K562 (cell line): ENCODE data around the gene GPR139. TPM values are rescaled to one million over a fixed set of nuclear protein-coding genes. Genes with fewer than 3 reads are reported as not detected.

Experiments
- ATAC-seq: fragments of 200-7000 bp; cut with Tn5 transposase; 3 replicates; pipeline ENCODE4 v1.9.1; 2020; ENCODE audit warnings: moderate library complexity
- BruUV-seq: library from RNA; stranded (reverse); fragments of 400-500 nt; replicated peaks from 2 replicates; lab custom pipeline; 2021; lab: Mats Ljungman, UMichigan
- CTCF ChIA-PET: fragments of 300-600 bp; formaldehyde crosslinking; extraction: SDS; loops from one replicate; lab custom pipeline; 2021; ENCODE audit warnings: low intra/inter-chr PET ratio; lab: Yijun Ruan, JAX
- POLR2A ChIA-PET: fragments of 300-600, 350-650 bp; sonication (Branson Sonifier 250); formaldehyde crosslinking; extraction: SDS; loops from one replicate; lab custom pipeline; 2021; ENCODE audit warnings: antibody characterized with exemption, inconsistent platforms; lab: Yijun Ruan, JAX
- DNase-seq, 4 experiments: peaks; one replicate each; pipeline versions ENCODE4 v3.0.0 to v3.0.0-alpha.2; 2011 to 2018; ENCODE audit warnings: low spot score in 3 of 4, mixed read lengths in 3 of 4; ENCODE audit errors: extremely low read depth in 1 of 4
- FAIRE-seq: peaks from 2 replicates; lab custom pipeline; 2011; peaks lifted over from hg19 to GRCh38; lab: Jason Lieb, UNC
- H2AFZ ChIP-seq: 2 replicates; pipeline ENCODE4 v1.6.0; 2011; ENCODE audit warnings: low read depth, low read length, control low read depth, inconsistent platforms
- H3K27ac ChIP-seq: fragments of 200-600 bp; 3 replicates; pipeline ENCODE4 v1.8.0; 2011; ENCODE audit warnings: low read depth, mild to moderate bottlenecking, control low read depth, inconsistent platforms, low read length, moderate library complexity, mixed read lengths; ENCODE audit errors: extremely low read depth
- H3K27me3 ChIP-seq, 2 experiments: fragments of 300-600 bp in 1 of 2; 2 replicates in 1 of 2; 3 replicates in 1 of 2; pipeline versions ENCODE4 v1.6.0 to v1.8.0; 2011; ENCODE audit warnings: inconsistent platforms in 2 of 2, low read length in 2 of 2, mild to moderate bottlenecking in 1 of 2, mixed read lengths in 1 of 2, moderate library complexity in 1 of 2; ENCODE audit not compliant: control insufficient read depth in 2 of 2, insufficient read depth in 2 of 2
- H3K36me3 ChIP-seq: fragments of 300-600 bp; 3 replicates; pipeline ENCODE4 v1.8.0; 2011; ENCODE audit warnings: mild to moderate bottlenecking, low read length, inconsistent platforms; ENCODE audit not compliant: control insufficient read depth, insufficient read depth
- H3K4me1 ChIP-seq, 2 experiments: fragments of 200-600 bp in 1 of 2; replicated peaks in 1 of 2; 2 replicates in 1 of 2; 3 replicates in 1 of 2; pipeline versions ENCODE4 v1.5.1 to v1.8.0; 2011; ENCODE audit warnings: inconsistent platforms in 2 of 2, low read length in 2 of 2, mild to moderate bottlenecking in 1 of 2, mixed read lengths in 1 of 2, moderate library complexity in 1 of 2; ENCODE audit not compliant: control insufficient read depth in 2 of 2, insufficient read depth in 2 of 2
- H3K4me2 ChIP-seq: 2 replicates; pipeline ENCODE4 v1.6.1; 2011; ENCODE audit warnings: low read length, control low read depth, inconsistent platforms, mixed read lengths; ENCODE audit not compliant: insufficient read depth
- H3K4me3 ChIP-seq: fragments of 200-600 bp; sonication (generic), shearing (Covaris generic); 2 replicates; pipeline ENCODE4 v1.5.1; 2016; ENCODE audit warnings: control low read depth, inconsistent platforms
- H3K79me2 ChIP-seq: fragments of 200-600 bp; 3 replicates; pipeline ENCODE4 v1.8.0; 2011; ENCODE audit warnings: low read length, inconsistent platforms; ENCODE audit not compliant: control insufficient read depth, insufficient read depth
- H3K9ac ChIP-seq, 2 experiments: 2 replicates each; pipeline versions ENCODE4 v1.6.0 to v1.6.1; 2011; ENCODE audit warnings: low read depth in 2 of 2, low read length in 2 of 2, control low read depth in 1 of 2, inconsistent platforms in 1 of 2, mild to moderate bottlenecking in 1 of 2, mixed read lengths in 1 of 2; ENCODE audit not compliant: insufficient read depth in 1 of 2
- H3K9me1 ChIP-seq: one replicate; pipeline ENCODE4 v1.6.0; 2011; ENCODE audit warnings: inconsistent platforms, mild to moderate bottlenecking, low read length, moderate library complexity; ENCODE audit not compliant: control insufficient read depth, insufficient read depth
- H3K9me3 ChIP-seq: replicated peaks from 2 replicates; pipeline ENCODE4 v1.5.1; 2011; ENCODE audit warnings: low read depth, low read length, inconsistent platforms; ENCODE audit not compliant: control insufficient read depth, insufficient read depth
- H4K20me1 ChIP-seq: replicated peaks from 2 replicates; pipeline ENCODE4 v1.6.1; 2011; ENCODE audit warnings: low read length, inconsistent platforms, mixed read lengths; ENCODE audit not compliant: control insufficient read depth, insufficient read depth
- CBX1 ChIP-seq: sonication (generic); IDR thresholded peaks from 2 replicates; pipeline ENCODE4 v1.6.1; 2016; ENCODE audit warnings: antibody characterized with exemption, low read depth, mild to moderate bottlenecking
- NFYB ChIP-seq: IDR thresholded peaks from 2 replicates; pipeline ENCODE4 v1.6.1; 2011; ENCODE audit warnings: mild to moderate bottlenecking, moderate library complexity; ENCODE audit not compliant: insufficient read length; ENCODE audit errors: extremely low read depth
- WGBS: fragments of 100-300 bp; shearing (Covaris generic); methylation state at CpG from one replicate; pipeline ENCODE4 v1.1.6; 2016; ENCODE audit warnings: low coverage, mixed read lengths; ENCODE audit not compliant: insufficient coverage; ENCODE audit errors: missing lambda C conversion rate; 5-methylcytosine and 5-hydroxymethylcytosine counted together
- in situ Hi-C: fragments of 300-500 bp; cut with MboI; formaldehyde crosslinking; loops from 4 replicates; pipeline ENCODE4 v1.15.0; 2018; ENCODE audit warnings: inconsistent platforms, mixed read lengths
- intact Hi-C: fragments of 100-400 bp; cut with micrococcal nuclease; formaldehyde crosslinking; loops from 2 replicates; pipeline ENCODE4 v1.14.2; 2022
- polyA plus RNA-seq, 8 experiments: library from polyadenylated mRNA; depleted of rRNA in 4 of 8; stranded (reverse) in 5 of 8; unstranded in 3 of 8; fragments of >200 nt; fragmentation: Nextera tagmentation in 2 of 8; fragmentation: Illumina TruSeq in 1 of 8; extraction: Ambion mirVana in 2 of 8; extraction: Trizol in 1 of 8; gene quantifications; 2 replicates each; pipeline versions ENCODE4 v1.2.1 to v1.2.3, GENCODE V29; 2011 to 2014; ENCODE audit warnings: inconsistent platforms in 1 of 8, missing spikeins in 1 of 8
- total RNA-seq, 7 experiments: library from RNA; depleted of rRNA in 6 of 7; stranded (reverse); fragments of >200 nt in 6 of 7; fragmentation: Illumina TruSeq in 2 of 7; extraction: Trizol in 2 of 7; gene quantifications; 2 replicates each; pipeline versions ENCODE4 v1.2.1 to v1.2.3, GENCODE V29; 2011 to 2021; ENCODE audit warnings: low replicate concordance in 1 of 7
- TF ChIP-seq, protein P1 (sequence below): fragments of 450-650 bp; formaldehyde crosslinking; IDR thresholded peaks from 2 replicates; pipeline ENCODE4 v1.4.0; 2022; ENCODE audit warnings: mild to moderate bottlenecking, moderate library complexity
- TF ChIP-seq, protein P2 (sequence below), 2 experiments: fragments of 450-650 bp in 1 of 2; sonication (generic) in 1 of 2; formaldehyde crosslinking in 1 of 2; IDR thresholded peaks in 1 of 2; conservative IDR thresholded peaks in 1 of 2; 2 replicates each; pipeline versions ENCODE4 v1.6.1 to v1.8.1; 2016 to 2023; ENCODE audit warnings: mild to moderate bottlenecking in 2 of 2, moderate library complexity in 2 of 2, inconsistent platforms in 1 of 2, missing genetic modification reagents in 1 of 2
- TF ChIP-seq, protein P3 (sequence below): sonication (generic); IDR thresholded peaks from 2 replicates; pipeline ENCODE4 v1.6.1; 2016
- TF ChIP-seq, protein P4 (sequence below): sonication (generic); formaldehyde crosslinking; IDR thresholded peaks from 2 replicates; pipeline ENCODE4 v1.5.0; 2020; ENCODE audit warnings: missing genetic modification reagents

Gene GPR139
- total and polyA plus RNA-seq, 9 of the 15 experiments (the other 6 are each of a cell fraction or from before 2014, with no cell fraction given) = not detected

DNA sequence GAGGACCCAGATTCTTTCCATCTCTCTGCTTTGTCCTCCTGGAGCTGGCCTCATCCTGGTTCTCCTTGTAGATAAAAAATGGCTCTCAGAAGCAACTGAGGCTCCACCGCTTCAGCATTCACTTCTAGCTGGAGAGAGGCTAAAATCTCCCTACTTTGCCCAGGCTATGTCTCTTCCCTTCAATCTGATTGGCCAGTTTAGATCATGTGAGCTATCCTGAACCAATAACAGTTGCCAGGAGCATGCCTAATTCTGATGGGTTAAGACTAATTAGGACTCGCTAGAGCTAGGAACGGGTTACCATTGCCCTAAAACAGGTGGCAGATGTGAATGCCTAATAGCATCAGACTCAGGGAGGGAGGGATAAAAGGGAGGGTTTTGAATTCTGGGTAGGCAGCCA is 89.6 kb downstream of the GPR139 start:
- 0% methylated on average over 3 of the region's 3 CpGs for WGBS
- in situ Hi-C loops = no loop called here
- TF ChIP-seq, protein P1, sequence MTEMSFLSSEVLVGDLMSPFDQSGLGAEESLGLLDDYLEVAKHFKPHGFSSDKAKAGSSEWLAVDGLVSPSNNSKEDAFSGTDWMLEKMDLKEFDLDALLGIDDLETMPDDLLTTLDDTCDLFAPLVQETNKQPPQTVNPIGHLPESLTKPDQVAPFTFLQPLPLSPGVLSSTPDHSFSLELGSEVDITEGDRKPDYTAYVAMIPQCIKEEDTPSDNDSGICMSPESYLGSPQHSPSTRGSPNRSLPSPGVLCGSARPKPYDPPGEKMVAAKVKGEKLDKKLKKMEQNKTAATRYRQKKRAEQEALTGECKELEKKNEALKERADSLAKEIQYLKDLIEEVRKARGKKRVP (CRISPR knock-in tag) = no peak
- TF ChIP-seq CBX1 (no peak), NFYB (peak; percentile 67)
- TF ChIP-seq, protein P2, sequence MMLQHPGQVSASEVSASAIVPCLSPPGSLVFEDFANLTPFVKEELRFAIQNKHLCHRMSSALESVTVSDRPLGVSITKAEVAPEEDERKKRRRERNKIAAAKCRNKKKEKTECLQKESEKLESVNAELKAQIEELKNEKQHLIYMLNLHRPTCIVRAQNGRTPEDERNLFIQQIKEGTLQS (IDR thresholded peaks at IDR 0.05) = no peak
- TF ChIP-seq, protein P2 (CRISPR knock-in tag; conservative IDR thresholded peaks at IDR 0.05) = no peak
- TF ChIP-seq, protein P3, sequence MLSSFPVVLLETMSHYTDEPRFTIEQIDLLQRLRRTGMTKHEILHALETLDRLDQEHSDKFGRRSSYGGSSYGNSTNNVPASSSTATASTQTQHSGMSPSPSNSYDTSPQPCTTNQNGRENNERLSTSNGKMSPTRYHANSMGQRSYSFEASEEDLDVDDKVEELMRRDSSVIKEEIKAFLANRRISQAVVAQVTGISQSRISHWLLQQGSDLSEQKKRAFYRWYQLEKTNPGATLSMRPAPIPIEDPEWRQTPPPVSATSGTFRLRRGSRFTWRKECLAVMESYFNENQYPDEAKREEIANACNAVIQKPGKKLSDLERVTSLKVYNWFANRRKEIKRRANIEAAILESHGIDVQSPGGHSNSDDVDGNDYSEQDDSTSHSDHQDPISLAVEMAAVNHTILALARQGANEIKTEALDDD = no peak
- TF ChIP-seq, protein P4, sequence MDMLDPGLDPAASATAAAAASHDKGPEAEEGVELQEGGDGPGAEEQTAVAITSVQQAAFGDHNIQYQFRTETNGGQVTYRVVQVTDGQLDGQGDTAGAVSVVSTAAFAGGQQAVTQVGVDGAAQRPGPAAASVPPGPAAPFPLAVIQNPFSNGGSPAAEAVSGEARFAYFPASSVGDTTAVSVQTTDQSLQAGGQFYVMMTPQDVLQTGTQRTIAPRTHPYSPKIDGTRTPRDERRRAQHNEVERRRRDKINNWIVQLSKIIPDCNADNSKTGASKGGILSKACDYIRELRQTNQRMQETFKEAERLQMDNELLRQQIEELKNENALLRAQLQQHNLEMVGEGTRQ (CRISPR knock-in tag) = peak; percentile 58
- DNase-seq (peak in 3 of 4 experiments; percentile 20 to 27 (median 25)), ATAC-seq (no peak), FAIRE-seq (no peak)
- H3K9ac ChIP-seq = no peak overlapping the region
- H3K4me1 ChIP-seq = no peaks in the 10 kb centered on the region; a peak in 1 of 5 replicates
- H3K27ac ChIP-seq = no peak overlapping the region
- H2AFZ ChIP-seq = no peak overlapping the region
- H3K36me3 ChIP-seq = no peaks in the 10 kb centered on the region
- no peak overlapping the region for H3K4me2 ChIP-seq
- no peak overlapping the region for H3K4me3 ChIP-seq
- BruUV-seq = no TSS peak
- no peaks in the 10 kb centered on the region; the same call in 1 of the 2 replicates for H4K20me1 ChIP-seq
- ChIA-PET POLR2A (no interaction called here), CTCF (no interaction called here)
- intact Hi-C loops = no loop called here
- no peaks in the 10 kb centered on the region for H3K79me2 ChIP-seq
- H3K27me3 ChIP-seq = no peaks in the 10 kb centered on the region; a peak in 1 of 5 replicates
- H3K9me3 ChIP-seq = no peaks in the 10 kb centered on the region
- H3K9me1 ChIP-seq = no peaks in the 10 kb centered on the region

Other genes with a start within 250 kb of the GPR139 start
- gene GPRC5B, start 189.0 kb downstream of the GPR139 start, total RNA-seq (2014; rRNA removed) = 0.68 and 0.94 TPM in 2 replicates
- gene GPRC5B, start 189.0 kb downstream of the GPR139 start, total RNA-seq (2014; rRNA removed; fragmentation: Illumina TruSeq; extraction: Trizol) = 1.1 and 1.2 TPM in 2 replicates
- 0.57 and 0.65 TPM in 2 replicates for gene GPRC5B, start 189.0 kb downstream of the GPR139 start, total RNA-seq (2015; rRNA removed; fragmentation: Illumina TruSeq; extraction: Trizol)
- gene GPRC5B, start 189.0 kb downstream of the GPR139 start, total RNA-seq (2021) = 2.3 and 3.3 TPM in 2 replicates
- 3.9 and 5.5 TPM in 2 replicates for gene GPRC5B, start 189.0 kb downstream of the GPR139 start, polyA plus RNA-seq (2011; rRNA removed)
- gene GPRC5B, start 189.0 kb downstream of the GPR139 start, polyA plus RNA-seq (2014; fragmentation: Illumina TruSeq; extraction: Trizol) = 2.6 and 3.3 TPM in 2 replicates
- 1 to 10 TPM; 1.1 to 1.3 TPM for gene GPRC5B, start 189.0 kb downstream of the GPR139 start, polyA plus RNA-seq (2014; fragmentation: Nextera tagmentation; extraction: Ambion mirVana)
- gene GPRC5B, start 189.0 kb downstream of the GPR139 start, polyA plus RNA-seq (2014; rRNA removed) = 2.1 and 3.3 TPM in 2 replicates